ENCODE data around the gene NFATC1. TPM values are rescaled to one million over a fixed set of nuclear protein-coding genes. Genes with fewer than 3 reads are reported as not detected.

Gene NFATC1
- polyA plus RNA-seq, 1 of the 3 experiments (the other 2 are of a cell fraction) = 0.02 TPM

GRCh38 chr18:79352432-79352831 is 43.3 kb upstream of the NFATC1 start (continued):
- TF ChIP-seq FOSL2 (IDR thresholded peaks at IDR 0.05; ENCODE audit: borderline replicate concordance, low read depth) (no peak), FOXJ3 (CRISPR knock-in tag; IDR thresholded peaks at IDR 0.05) (no peak), USF2 (IDR thresholded peaks at IDR 0.05; ENCODE audit: borderline replicate concordance, low read depth, low read length) (no peak), IRF3 (IDR thresholded peaks at IDR 0.05; ENCODE audit: low read depth, low read length) (no peak), TEAD4 (IDR thresholded peaks at IDR 0.05; ENCODE audit: borderline replicate concordance, insufficient read depth) (no peak), PBX3 (IDR thresholded peaks at IDR 0.05) (no peak)

GRCh38 chr18:79353267-79353666 is 42.5 kb upstream of the NFATC1 start:
- H3F3A ChIP-seq (replicated peaks; ENCODE audit: insufficient read depth) = no peaks in the 10 kb centered on the region
- H3K27me3 ChIP-seq (ENCODE audit: insufficient read depth) = no peaks in the 10 kb centered on the region
- no peak for TF ChIP-seq RXRA (IDR thresholded peaks at IDR 0.05; ENCODE audit: borderline replicate concordance, low read depth)
- TF ChIP-seq FOSL2 (IDR thresholded peaks at IDR 0.05; ENCODE audit: borderline replicate concordance, low read depth) = no peak
- TF ChIP-seq SIN3A (IDR thresholded peaks at IDR 0.05; ENCODE audit: borderline replicate concordance, low read depth, low read length) = no peak
- peak; percentile 29; the same call in 1 of the 2 replicates for TF ChIP-seq CTCF (IDR thresholded peaks at IDR 0.05)
- no peak for TF ChIP-seq USF1 (IDR thresholded peaks at IDR 0.05; ENCODE audit: borderline replicate concordance, low read depth)
- peak; percentile 28 for TF ChIP-seq RAD21 (IDR thresholded peaks at IDR 0.05; ENCODE audit: low read length)
- no peak for TF ChIP-seq NFIC (IDR thresholded peaks at IDR 0.05; ENCODE audit: borderline replicate concordance)
- no peak for TF ChIP-seq JUND (IDR thresholded peaks at IDR 0.05)
- TF ChIP-seq RCOR1 (IDR thresholded peaks at IDR 0.05; ENCODE audit: low read length) = no peak
- TF ChIP-seq GABPA (IDR thresholded peaks at IDR 0.05; ENCODE audit: low read depth) = no peak
- TF ChIP-seq TCF12 (IDR thresholded peaks at IDR 0.05) = no peak
- TF ChIP-seq SMC3 (IDR thresholded peaks at IDR 0.05; ENCODE audit: low read depth, low read length) = peak; percentile 23; the same call in 1 of the 2 replicates
- no peak for TF ChIP-seq USF2 (IDR thresholded peaks at IDR 0.05; ENCODE audit: borderline replicate concordance, low read depth, low read length)
- H3K4me3 ChIP-seq (ENCODE audit: low read depth in 2 of 2, low read length in 1 of 2) = no peak overlapping the region
- no peaks in the 10 kb centered on the region for H3K9me3 ChIP-seq
- no peak overlapping the region for H2AFZ ChIP-seq (ENCODE audit: low read depth)
- no peaks in the 10 kb centered on the region for H3K9me2 ChIP-seq
- CTCF ChIA-PET = interaction anchor here (0.9 kb wide), 1 partner anchor 176 kb away, joined by 3 read pairs; no protein-coding TSS in a partner anchor
- peaks cover 0 to 2% of the 10 kb centered on the region in 2 experiments for H3K36me3 ChIP-seq (replicated peaks in 1 of 2; ENCODE audit: control insufficient read depth in 1 of 2, insufficient read depth in 2 of 2, low read length in 1 of 2)
- no peaks in the 10 kb centered on the region for H3K79me2 ChIP-seq (ENCODE audit: insufficient read depth)
- no peak overlapping the region for H3K27ac ChIP-seq (ENCODE audit: low read depth in 2 of 2, low read length in 1 of 2)
- DNase-seq = peak; percentile 48
- H4K20me1 ChIP-seq (ENCODE audit: insufficient read depth) = no peaks in the 10 kb centered on the region
- POLR2A ChIA-PET = no interaction called here
- WGBS (ENCODE audit: low lambda C conversion rate) = 92% methylated on average over 17 of the region's 17 CpGs
- no peaks in the 10 kb centered on the region; a peak in 1 of 4 replicates for H3K4me1 ChIP-seq (ENCODE audit: control insufficient read depth in 1 of 2, insufficient read depth in 2 of 2, low read depth in 1 of 2, low read length in 1 of 2)
- H3K9ac ChIP-seq = no peak overlapping the region
- no peak overlapping the region for H3K4me2 ChIP-seq
